ELF-1 (cell line): ENCODE results near the gene ATMIN.

ENCODE experiments used
- DNase-seq: peaks from one replicate; pipeline ENCODE4 v3.0.0-alpha.2; 2016; ENCODE audit warnings: low read depth, low spot score

Gene ATMIN

GRCh38 chr16:81006211-81006812 lies 29.3 kb upstream of the ATMIN start:
- no peak for DNase-seq

- DNase-seq, result peak; percentile 99
These were observed 28.6 kb upstream of the ATMIN start, which contains the start of the genes CENPN and CMC2 for GRCh38 chr16:81006813-81007695. Gene CENPN (plus strand): TSS chr16:81007214. CDS start chr16:81011940, 4,726 bp downstream. Gene CMC2 (minus strand): TSS chr16:81006885. CDS start chr16:80997394, 9,491 bp downstream.

GRCh38 chr16:81008505-81008789 lies 27.2 kb upstream of the ATMIN start:
- DNase-seq, result no peak

- no peak for DNase-seq
These were observed 22.7 kb upstream of the ATMIN start for GRCh38 chr16:81012974-81013373.

GRCh38 chr16:81014672-81015071 lies 21.0 kb upstream of the ATMIN start:
- no peak for DNase-seq

- no peak for DNase-seq
These were observed 17.1 kb upstream of the ATMIN start for GRCh38 chr16:81018496-81018895.

- no peak for DNase-seq
These were observed 9.2 kb upstream of the ATMIN start for GRCh38 chr16:81026429-81026828.

GRCh38 chr16:81029930-81030604 lies 5.6 kb upstream of the ATMIN start:
- DNase-seq, result no peak

- peak; percentile 35 for DNase-seq
These were observed 521 bp downstream of the ATMIN start for GRCh38 chr16:81035975-81036750.

GRCh38 chr16:81036751-81037350 lies 1.2 kb downstream of the ATMIN start:
- DNase-seq, result no peak

GRCh38 chr16:81040131-81040530 lies 4.5 kb downstream of the ATMIN start:
- DNase-seq, result no peak

- DNase-seq, result no peak
These were observed 5.2 kb downstream of the ATMIN start for GRCh38 chr16:81040842-81041241.

GRCh38 chr16:81041696-81042095 lies 6.1 kb downstream of the ATMIN start:
- peak; percentile 73 for DNase-seq

- DNase-seq, result no peak
These were observed 7.2 kb downstream of the ATMIN start for GRCh38 chr16:81042821-81043220.

GRCh38 chr16:81053761-81054160 lies 18.1 kb downstream of the ATMIN start:
- DNase-seq, result no peak

- DNase-seq, result no peak
These were observed 25.1 kb downstream of the ATMIN start for GRCh38 chr16:81060576-81061306.

- no peak for DNase-seq
These were observed 25.6 kb downstream of the ATMIN start for GRCh38 chr16:81061307-81061640.

GRCh38 chr16:81061871-81062608 lies 26.4 kb downstream of the ATMIN start:
- DNase-seq, result no peak

- DNase-seq, result no peak
These were observed 31.0 kb downstream of the ATMIN start for GRCh38 chr16:81066681-81067080.

- DNase-seq, result no peak
These were observed 31.5 kb downstream of the ATMIN start for GRCh38 chr16:81067166-81067565.
